IMR-90 (cell line): ENCODE data around the gene GALNT12.

Source experiments
- CTCF ChIP-seq: conservative IDR thresholded peaks from 2 replicates; pipeline ENCODE4 v1.5.1; 2012; ENCODE audit warnings: mild to moderate bottlenecking, low read depth, low read length, improper control_type of control experiment
- FOS ChIP-seq: fragments of 150-350 bp; IDR thresholded peaks from 2 replicates; pipeline ENCODE4 v1.6.1; 2016; ENCODE audit warnings: low read depth, low read length
- MAFK ChIP-seq: IDR thresholded peaks from 2 replicates; pipeline ENCODE4 v1.6.1; 2012; ENCODE audit warnings: low read depth, low read length, improper control_type of control experiment
- MXI1 ChIP-seq: IDR thresholded peaks from 2 replicates; pipeline ENCODE4 v1.6.1; 2012; ENCODE audit warnings: low read depth, mild to moderate bottlenecking, low read length, moderate library complexity, borderline replicate concordance
- POLR2A ChIP-seq: IDR thresholded peaks from 2 replicates; pipeline ENCODE4 v1.6.1; 2012; ENCODE audit warnings: mild to moderate bottlenecking, low read depth, low read length
- RCOR1 ChIP-seq: IDR thresholded peaks from 2 replicates; pipeline ENCODE4 v1.6.1; 2012; ENCODE audit warnings: mild to moderate bottlenecking, low read length, improper control_type of control experiment; ENCODE audit not compliant: insufficient replicate concordance
- RFX5 ChIP-seq: IDR thresholded peaks from 2 replicates; pipeline ENCODE4 v1.8.0; 2012; ENCODE audit warnings: low read depth, mild to moderate bottlenecking, low read length, moderate library complexity
- SMC3 ChIP-seq: fragments of 150-350 bp; IDR thresholded peaks from 2 replicates; pipeline ENCODE4 v1.6.1; 2016; ENCODE audit warnings: low read depth, mild to moderate bottlenecking, antibody characterized with exemption, low read length, moderate library complexity
- USF2 ChIP-seq: fragments of 150-350 bp; IDR thresholded peaks from 2 replicates; pipeline ENCODE4 v1.6.1; 2017; ENCODE audit warnings: mild to moderate bottlenecking, antibody characterized with exemption, low read length, low read depth

GRCh38 chr9:98885575-98886295 lies 78.3 kb downstream of the GALNT12 start:
- TF ChIP-seq POLR2A: no peak
- no peak for TF ChIP-seq USF2
- no peak for TF ChIP-seq CTCF
- no peak for TF ChIP-seq MAFK
- TF ChIP-seq RFX5: no peak
- TF ChIP-seq RCOR1: no peak
- TF ChIP-seq SMC3: no peak
- TF ChIP-seq FOS: no peak
- TF ChIP-seq MXI1: no peak
